Adrenal gland (tissue), 12 donors: ENCODE measurements around the gene GTPBP1. TPM values are rescaled to one million over a fixed set of nuclear protein-coding genes. Genes with fewer than 3 reads are reported as not detected.

Experiments
- DNase-seq, 7 donors: peaks; one replicate each; pipeline ENCODE4 v3.0.0-alpha.2; 2019 to 2020
- H3K27ac ChIP-seq, 5 donors: fragments of 200-600 bp; sonication (generic) in 4 of 5; 1 replicate in 3 of 5; 2 replicates in 2 of 5; pipeline versions ENCODE4 v1.5.1 to v1.8.0; 2016 to 2020; ENCODE audit warnings: mild to moderate bottlenecking in 1 of 5
- H3K27me3 ChIP-seq: fragments of 200-600 bp; 2 replicates; pipeline ENCODE4 v1.8.0; 2021
- H3K36me3 ChIP-seq, 2 donors: fragments of 200-600 bp; replicated peaks in 1 of 2; 1 replicate in 1 of 2; 2 replicates in 1 of 2; pipeline versions ENCODE4 v1.5.1 to v1.8.0; 2018 to 2022
- H3K4me1 ChIP-seq, 2 donors: fragments of 200-600 bp; replicated peaks in 1 of 2; 1 replicate in 1 of 2; 2 replicates in 1 of 2; pipeline versions ENCODE4 v1.5.1 to v1.8.0; 2018 to 2021
- H3K4me3 ChIP-seq, 4 donors: fragments of 200-600 bp; sonication (generic) in 3 of 4; one replicate each; pipeline ENCODE4 v1.5.1; 2016 to 2018
- H3K9me3 ChIP-seq, 3 donors: fragments of 200-600 bp; sonication (generic) in 1 of 3; replicated peaks in 1 of 3; 1 replicate in 2 of 3; 2 replicates in 1 of 3; pipeline versions ENCODE4 v1.5.1 to v1.8.0; 2016 to 2021
- CTCF ChIP-seq, 6 experiments: fragments of 450-650 bp in 4 of 6; fragments of 200-600 bp in 2 of 6; sonication (generic) in 1 of 6; IDR thresholded peaks; 1 replicate in 5 of 6; 2 replicates in 1 of 6; pipeline versions ENCODE4 v1.5.1 to v1.8.0; 2016 to 2021; ENCODE audit warnings: antibody characterized with exemption in 6 of 6, mild to moderate bottlenecking in 2 of 6, moderate library complexity in 1 of 6
- POLR2A ChIP-seq, 2 donors: fragments of 450-650 bp; IDR thresholded peaks; one replicate each; pipeline ENCODE4 v1.6.1; 2017; ENCODE audit warnings: antibody characterized with exemption in 2 of 2, mild to moderate bottlenecking in 2 of 2, moderate library complexity in 1 of 2
- WGBS, 4 donors: extraction: QIAGEN DNeasy Blood & Tissue Kit in 2 of 4; methylation state at CpG; one replicate each; pipeline versions ENCODE4 v1.1.5 to v1.1.7; 2013 to 2017; 5-methylcytosine and 5-hydroxymethylcytosine counted together
- intact Hi-C, 2 donors: fragments of 100-400 bp; cut with DNase I; formaldehyde crosslinking; loops; one replicate each; pipeline versions ENCODE4 v1.14.1 to v1.15.0; 2022 to 2023
- polyA plus RNA-seq, 3 donors: library from polyadenylated mRNA; stranded (reverse); fragments of 200-250 nt in 2 of 3; fragments of 350-450 nt in 1 of 3; fragmentation: Illumina TruSeq in 1 of 3; extraction: RNeasy Lipid Tissue Mini Kit (QIAGEN cat#74804) in 1 of 3; gene quantifications; one replicate each; pipeline ENCODE4 v1.2.3, GENCODE V29; 2013 to 2014
- total RNA-seq, 9 donors: library from RNA; depleted of rRNA in 4 of 9; stranded (reverse); fragments of >200 nt in 4 of 9; fragments of 120-200 nt in 1 of 9; fragmentation: NEBNext Ultra II Directional in 1 of 9; extraction: Animal tissue kit (Norgen Biotek cat#: 25700) in 1 of 9; gene quantifications; one replicate each; pipeline versions ENCODE4 v1.1.0 to v1.2.4, GENCODE V29; 2013 to 2023
- donor health status: healthy with polysubstance abuse.
- donor health status: Bipolar disorder and iron deficiency.
- donor health status: DM: yes; HTN: yes; CAD: no.
- donor health status: DM: no; HTN: no; CAD: no.
- donor health status: DM: no; HTN: no; CAD: no.
- donor health status: DM: yes; HTN: yes; CAD: no.

Gene GTPBP1
- total and polyA plus RNA-seq, 12 donors: 14.0 to 56.9 (median 37.0) TPM

- intact Hi-C loops: no loop called here
- Histone ChIP-seq H3K27ac (no peak overlapping the region), H3K4me3 (no peak overlapping the region), H3K9me3 (no peaks in the 10 kb centered on the region), H3K4me1 (no peaks in the 10 kb centered on the region), H3K36me3 (peaks cover 0 to 100% of the 10 kb centered on the region in 2 donors), H3K27me3 (no peaks in the 10 kb centered on the region)
- 79 to 100% (median 86%) methylated on average over 2 to 8 of the region's 8 CpGs for WGBS, 4 donors
- no peak for DNase-seq
- TF ChIP-seq CTCF (IDR thresholded peaks at IDR 0.05) (no peak), POLR2A (IDR thresholded peaks at IDR 0.05) (no peak)
Observed at GRCh38 chr22:38740754-38741153, 35.0 kb downstream of the GTPBP1 start.

GRCh38 chr22:38741166-38741565 lies 35.4 kb downstream of the GTPBP1 start:
- Histone ChIP-seq H3K36me3 (peaks cover 0 to 100% of the 10 kb centered on the region in 2 donors), H3K9me3 (no peaks in the 10 kb centered on the region), H3K4me3 (no peak overlapping the region), H3K27ac (no peak overlapping the region), H3K4me1 (no peaks in the 10 kb centered on the region), H3K27me3 (no peaks in the 10 kb centered on the region)
- WGBS, 4 donors: 86 to 100% (median 93%) methylated on average over 1 to 9 of the region's 9 CpGs
- DNase-seq: no peak
- no peak for TF ChIP-seq CTCF (IDR thresholded peaks at IDR 0.05)
- TF ChIP-seq POLR2A (IDR thresholded peaks at IDR 0.05): no peak
- intact Hi-C loops: no loop called here

- intact Hi-C loops: no loop called here
- no peak for TF ChIP-seq POLR2A (IDR thresholded peaks at IDR 0.05)
- no peak for TF ChIP-seq CTCF (IDR thresholded peaks at IDR 0.05)
- no peaks in the 10 kb centered on the region for H3K9me3 ChIP-seq
- H3K4me1 ChIP-seq: no peaks in the 10 kb centered on the region
- peaks cover 0 to 100% of the 10 kb centered on the region in 2 donors for H3K36me3 ChIP-seq
- no peak overlapping the region for H3K4me3 ChIP-seq
- no peak for DNase-seq
- WGBS, 4 donors: 92 to 97% (median 95%) methylated on average over 8 to 10 of the region's 10 CpGs
- no peak overlapping the region for H3K27ac ChIP-seq
- no peaks in the 10 kb centered on the region for H3K27me3 ChIP-seq
Observed at GRCh38 chr22:38741576-38741975, 35.8 kb downstream of the GTPBP1 start.

GRCh38 chr22:38742176-38742942 lies 36.6 kb downstream of the GTPBP1 start:
- Histone ChIP-seq H3K9me3 (no peaks in the 10 kb centered on the region), H3K4me1 (no peaks in the 10 kb centered on the region), H3K4me3 (no peak overlapping the region), H3K27me3 (no peaks in the 10 kb centered on the region), H3K36me3 (peaks cover 0 to 100% of the 10 kb centered on the region in 2 donors), H3K27ac (no peak overlapping the region)
- WGBS, 4 donors: 92 to 95% (median 92%) methylated on average over 20 to 25 of the region's 25 CpGs
- intact Hi-C loops: no loop called here
- no peak for DNase-seq
- no peak for TF ChIP-seq POLR2A (IDR thresholded peaks at IDR 0.05)
- no peak for TF ChIP-seq CTCF (IDR thresholded peaks at IDR 0.05)
